AG20443 (cell line): ENCODE measurements around the gene SCN3A.
A peak's percentile ranks its signal among the peaks of the same experiment; 100 is the strongest.

Experiments used
- DNase-seq: peaks from one replicate; pipeline ENCODE4 v3.0.0; 2012; ENCODE audit warnings: low spot score, mixed read lengths

SCN3A gene

GRCh38 chr2:165191096-165191728, 12.6 kb downstream of the SCN3A start:
- no peak for DNase-seq

- no peak for DNase-seq
These were observed 18.2 kb downstream of the SCN3A start for GRCh38 chr2:165185633-165186032.

GRCh38 chr2:165182029-165182428, 21.8 kb downstream of the SCN3A start:
- no peak for DNase-seq

GRCh38 chr2:165176780-165177179, 27.1 kb downstream of the SCN3A start:
- DNase-seq, result no peak

- no peak for DNase-seq
These were observed 30.6 kb downstream of the SCN3A start for GRCh38 chr2:165173215-165173614.

GRCh38 chr2:165164201-165164600, 39.6 kb downstream of the SCN3A start:
- no peak for DNase-seq

- DNase-seq, result no peak
These were observed 40.1 kb downstream of the SCN3A start for GRCh38 chr2:165163761-165164160.

- no peak for DNase-seq
These were observed 41.4 kb downstream of the SCN3A start for GRCh38 chr2:165162466-165162865.

- DNase-seq, result no peak
These were observed 42.3 kb downstream of the SCN3A start for GRCh38 chr2:165161510-165161909.

- DNase-seq, result no peak
These were observed 46.7 kb downstream of the SCN3A start for GRCh38 chr2:165157160-165157559.

GRCh38 chr2:165155152-165155551, 48.7 kb downstream of the SCN3A start:
- no peak for DNase-seq

GRCh38 chr2:165149439-165149838, 54.4 kb downstream of the SCN3A start:
- DNase-seq, result no peak

GRCh38 chr2:165147186-165148045, 56.4 kb downstream of the SCN3A start:
- no peak for DNase-seq

GRCh38 chr2:165144315-165144714, 59.5 kb downstream of the SCN3A start:
- no peak for DNase-seq

GRCh38 chr2:165141601-165142354, 62.1 kb downstream of the SCN3A start:
- no peak for DNase-seq

GRCh38 chr2:165126244-165126643, 77.6 kb downstream of the SCN3A start:
- no peak for DNase-seq

GRCh38 chr2:165122521-165122920, 81.3 kb downstream of the SCN3A start:
- DNase-seq, result no peak

- no peak for DNase-seq
These were observed 82.9 kb downstream of the SCN3A start for GRCh38 chr2:165120740-165121467.

GRCh38 chr2:165115258-165115657, 88.6 kb downstream of the SCN3A start:
- no peak for DNase-seq

- peak; percentile 7 for DNase-seq
These were observed 89.4 kb downstream of the SCN3A start for GRCh38 chr2:165114346-165114939.

- DNase-seq, result no peak
These were observed 90.4 kb downstream of the SCN3A start for GRCh38 chr2:165113414-165113813.

GRCh38 chr2:165112789-165113188, 91.1 kb downstream of the SCN3A start:
- no peak for DNase-seq
